HepG2 (cell line): ENCODE measurements around the gene RNF114. TPM values are rescaled to one million over a fixed set of nuclear protein-coding genes. Genes with fewer than 3 reads are reported as not detected.

ENCODE experiments used
- BHLHE40 ChIP-seq: IDR thresholded peaks from 2 replicates; pipeline ENCODE4 v1.6.1; 2011; ENCODE audit warnings: low read length, improper control_type of control experiment
- CAMTA2 ChIP-seq: sonication (generic); formaldehyde crosslinking; IDR thresholded peaks from 2 replicates; pipeline ENCODE4 v1.4.0; 2020; ENCODE audit warnings: mild to moderate bottlenecking, missing genetic modification reagents, borderline replicate concordance
- FOXM1 ChIP-seq: sonication (generic); formaldehyde crosslinking; IDR thresholded peaks from 2 replicates; pipeline ENCODE4 v1.5.0; 2020; ENCODE audit warnings: missing genetic modification reagents
- IKZF1 ChIP-seq: fragments of 450-650 bp; IDR thresholded peaks from 2 replicates; pipeline ENCODE4 v1.7.1; 2016
- LBX2 ChIP-seq: sonication (generic); formaldehyde crosslinking; IDR thresholded peaks from 2 replicates; pipeline ENCODE4 v1.5.0; 2020; ENCODE audit warnings: missing genetic modification reagents, mild to moderate bottlenecking, borderline replicate concordance
- MED1 ChIP-seq: sonication (generic); formaldehyde crosslinking; IDR thresholded peaks from 2 replicates; pipeline ENCODE4 v1.4.0; 2020; ENCODE audit warnings: missing genetic modification reagents
- PITX1 ChIP-seq: sonication (generic); formaldehyde crosslinking; IDR thresholded peaks from 2 replicates; pipeline ENCODE4 v1.5.1; 2020; ENCODE audit warnings: mild to moderate bottlenecking, missing genetic modification reagents
- PLRG1 ChIP-seq: fragments of 450-650 bp; conservative IDR thresholded peaks from 2 replicates; pipeline ENCODE4 v1.6.1; 2016
- SMARCC2 ChIP-seq: fragments of 450-650 bp; IDR thresholded peaks from 2 replicates; pipeline ENCODE4 v1.6.1; 2017; ENCODE audit warnings: antibody characterized with exemption, mild to moderate bottlenecking
- TARDBP ChIP-seq: sonication (generic); formaldehyde crosslinking; IDR thresholded peaks from 2 replicates; pipeline ENCODE4 v1.8.0; 2022; ENCODE audit warnings: mild to moderate bottlenecking, missing genetic modification reagents
- TOPORS ChIP-seq: sonication (generic); formaldehyde crosslinking; IDR thresholded peaks from 2 replicates; pipeline ENCODE4 v1.8.0; 2023; ENCODE audit warnings: mild to moderate bottlenecking, missing genetic modification reagents
- ZFX ChIP-seq: sonication (generic); formaldehyde crosslinking; IDR thresholded peaks from 2 replicates; pipeline ENCODE4 v1.4.0; 2020; ENCODE audit warnings: mild to moderate bottlenecking, low read depth, missing genetic modification reagents, moderate library complexity
- ZNF331 ChIP-seq: sonication (generic); formaldehyde crosslinking; IDR thresholded peaks from 2 replicates; pipeline ENCODE4 v1.4.0; 2020; ENCODE audit warnings: missing genetic modification reagents
- ZNF598 ChIP-seq: sonication (generic); formaldehyde crosslinking; IDR thresholded peaks from 2 replicates; pipeline ENCODE4 v1.5.1; 2020; ENCODE audit warnings: mild to moderate bottlenecking, missing genetic modification reagents, borderline replicate concordance
- ZZZ3 ChIP-seq: sonication (generic); formaldehyde crosslinking; IDR thresholded peaks from 2 replicates; pipeline ENCODE4 v1.4.0; 2020; ENCODE audit warnings: missing genetic modification reagents, mild to moderate bottlenecking, borderline replicate concordance
- polyA plus RNA-seq, 8 experiments: library from polyadenylated mRNA; depleted of rRNA in 3 of 8; stranded (reverse) in 7 of 8; unstranded in 1 of 8; fragments of >200 nt; fragmentation: Illumina TruSeq in 4 of 8; extraction: Trizol in 4 of 8; gene quantifications; 2 replicates each; pipeline versions ENCODE4 v1.2.1 to v1.2.3, GENCODE V29; 2011 to 2016; ENCODE audit warnings: low read depth in 4 of 8, missing spikeins in 1 of 8, mixed read lengths in 1 of 8; ENCODE audit not compliant: insufficient read depth in 1 of 8
- total RNA-seq, 5 experiments: library from RNA; depleted of rRNA; stranded (reverse); fragments of >200 nt; fragmentation: Illumina TruSeq; extraction: Trizol; gene quantifications; 2 replicates each; pipeline ENCODE4 v1.2.3, GENCODE V29; 2016; ENCODE audit warnings: low read depth in 1 of 5
- TF ChIP-seq, protein P1 (sequence below): IDR thresholded peaks from 2 replicates; pipeline ENCODE4 v1.6.1; 2012; ENCODE audit warnings: low read length, improper control_type of control experiment
- TF ChIP-seq, protein P2 (sequence below): sonication (generic); formaldehyde crosslinking; IDR thresholded peaks from 2 replicates; pipeline ENCODE4 v1.4.0; 2020; ENCODE audit warnings: missing genetic modification reagents
- TF ChIP-seq, protein P3 (sequence below): sonication (generic); formaldehyde crosslinking; conservative IDR thresholded peaks from 2 replicates; pipeline ENCODE4 v1.4.0; 2020; ENCODE audit warnings: mild to moderate bottlenecking, missing genetic modification reagents, moderate library complexity

Gene RNF114
- total and polyA plus RNA-seq, 2 of the 13 experiments (the other 11 are each of a cell fraction or from before 2014, with no cell fraction given), result 119 to 126 TPM

GRCh38 chr20:49938173-49939163, 2.3 kb downstream of the RNF114 start (continued):
- TF ChIP-seq SMARCC2 (no peak), TARDBP (CRISPR knock-in tag) (no peak), ZNF331 (CRISPR knock-in tag) (no peak), TOPORS (CRISPR knock-in tag) (no peak), CAMTA2 (CRISPR knock-in tag) (no peak), ZFX (CRISPR knock-in tag) (0 out of 2 replicates have a peak, but pooled peaks have one; percentile 28), IKZF1 (no peak), PLRG1 (no peak), PITX1 (CRISPR knock-in tag) (0 out of 2 replicates have a peak, but pooled peaks have one; percentile 20), LBX2 (CRISPR knock-in tag) (no peak), ZNF598 (CRISPR knock-in tag) (peak; percentile 43; the same call in 1 of the 2 replicates), ZZZ3 (CRISPR knock-in tag) (no peak), BHLHE40 (no peak), MED1 (0 out of 2 replicates have a peak, but pooled peaks have one; percentile 26), FOXM1 (CRISPR knock-in tag) (no peak)
- TF ChIP-seq, protein P1, sequence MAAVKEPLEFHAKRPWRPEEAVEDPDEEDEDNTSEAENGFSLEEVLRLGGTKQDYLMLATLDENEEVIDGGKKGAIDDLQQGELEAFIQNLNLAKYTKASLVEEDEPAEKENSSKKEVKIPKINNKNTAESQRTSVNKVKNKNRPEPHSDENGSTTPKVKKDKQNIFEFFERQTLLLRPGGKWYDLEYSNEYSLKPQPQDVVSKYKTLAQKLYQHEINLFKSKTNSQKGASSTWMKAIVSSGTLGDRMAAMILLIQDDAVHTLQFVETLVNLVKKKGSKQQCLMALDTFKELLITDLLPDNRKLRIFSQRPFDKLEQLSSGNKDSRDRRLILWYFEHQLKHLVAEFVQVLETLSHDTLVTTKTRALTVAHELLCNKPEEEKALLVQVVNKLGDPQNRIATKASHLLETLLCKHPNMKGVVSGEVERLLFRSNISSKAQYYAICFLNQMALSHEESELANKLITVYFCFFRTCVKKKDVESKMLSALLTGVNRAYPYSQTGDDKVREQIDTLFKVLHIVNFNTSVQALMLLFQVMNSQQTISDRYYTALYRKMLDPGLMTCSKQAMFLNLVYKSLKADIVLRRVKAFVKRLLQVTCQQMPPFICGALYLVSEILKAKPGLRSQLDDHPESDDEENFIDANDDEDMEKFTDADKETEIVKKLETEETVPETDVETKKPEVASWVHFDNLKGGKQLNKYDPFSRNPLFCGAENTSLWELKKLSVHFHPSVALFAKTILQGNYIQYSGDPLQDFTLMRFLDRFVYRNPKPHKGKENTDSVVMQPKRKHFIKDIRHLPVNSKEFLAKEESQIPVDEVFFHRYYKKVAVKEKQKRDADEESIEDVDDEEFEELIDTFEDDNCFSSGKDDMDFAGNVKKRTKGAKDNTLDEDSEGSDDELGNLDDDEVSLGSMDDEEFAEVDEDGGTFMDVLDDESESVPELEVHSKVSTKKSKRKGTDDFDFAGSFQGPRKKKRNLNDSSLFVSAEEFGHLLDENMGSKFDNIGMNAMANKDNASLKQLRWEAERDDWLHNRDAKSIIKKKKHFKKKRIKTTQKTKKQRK, result no peak
- TF ChIP-seq, protein P2, sequence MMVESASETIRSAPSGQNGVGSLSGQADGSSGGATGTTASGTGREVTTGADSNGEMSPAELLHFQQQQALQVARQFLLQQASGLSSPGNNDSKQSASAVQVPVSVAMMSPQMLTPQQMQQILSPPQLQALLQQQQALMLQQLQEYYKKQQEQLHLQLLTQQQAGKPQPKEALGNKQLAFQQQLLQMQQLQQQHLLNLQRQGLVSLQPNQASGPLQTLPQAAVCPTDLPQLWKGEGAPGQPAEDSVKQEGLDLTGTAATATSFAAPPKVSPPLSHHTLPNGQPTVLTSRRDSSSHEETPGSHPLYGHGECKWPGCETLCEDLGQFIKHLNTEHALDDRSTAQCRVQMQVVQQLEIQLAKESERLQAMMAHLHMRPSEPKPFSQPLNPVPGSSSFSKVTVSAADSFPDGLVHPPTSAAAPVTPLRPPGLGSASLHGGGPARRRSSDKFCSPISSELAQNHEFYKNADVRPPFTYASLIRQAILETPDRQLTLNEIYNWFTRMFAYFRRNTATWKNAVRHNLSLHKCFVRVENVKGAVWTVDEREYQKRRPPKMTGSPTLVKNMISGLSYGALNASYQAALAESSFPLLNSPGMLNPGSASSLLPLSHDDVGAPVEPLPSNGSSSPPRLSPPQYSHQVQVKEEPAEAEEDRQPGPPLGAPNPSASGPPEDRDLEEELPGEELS (CRISPR knock-in tag), result no peak
- TF ChIP-seq, protein P3, sequence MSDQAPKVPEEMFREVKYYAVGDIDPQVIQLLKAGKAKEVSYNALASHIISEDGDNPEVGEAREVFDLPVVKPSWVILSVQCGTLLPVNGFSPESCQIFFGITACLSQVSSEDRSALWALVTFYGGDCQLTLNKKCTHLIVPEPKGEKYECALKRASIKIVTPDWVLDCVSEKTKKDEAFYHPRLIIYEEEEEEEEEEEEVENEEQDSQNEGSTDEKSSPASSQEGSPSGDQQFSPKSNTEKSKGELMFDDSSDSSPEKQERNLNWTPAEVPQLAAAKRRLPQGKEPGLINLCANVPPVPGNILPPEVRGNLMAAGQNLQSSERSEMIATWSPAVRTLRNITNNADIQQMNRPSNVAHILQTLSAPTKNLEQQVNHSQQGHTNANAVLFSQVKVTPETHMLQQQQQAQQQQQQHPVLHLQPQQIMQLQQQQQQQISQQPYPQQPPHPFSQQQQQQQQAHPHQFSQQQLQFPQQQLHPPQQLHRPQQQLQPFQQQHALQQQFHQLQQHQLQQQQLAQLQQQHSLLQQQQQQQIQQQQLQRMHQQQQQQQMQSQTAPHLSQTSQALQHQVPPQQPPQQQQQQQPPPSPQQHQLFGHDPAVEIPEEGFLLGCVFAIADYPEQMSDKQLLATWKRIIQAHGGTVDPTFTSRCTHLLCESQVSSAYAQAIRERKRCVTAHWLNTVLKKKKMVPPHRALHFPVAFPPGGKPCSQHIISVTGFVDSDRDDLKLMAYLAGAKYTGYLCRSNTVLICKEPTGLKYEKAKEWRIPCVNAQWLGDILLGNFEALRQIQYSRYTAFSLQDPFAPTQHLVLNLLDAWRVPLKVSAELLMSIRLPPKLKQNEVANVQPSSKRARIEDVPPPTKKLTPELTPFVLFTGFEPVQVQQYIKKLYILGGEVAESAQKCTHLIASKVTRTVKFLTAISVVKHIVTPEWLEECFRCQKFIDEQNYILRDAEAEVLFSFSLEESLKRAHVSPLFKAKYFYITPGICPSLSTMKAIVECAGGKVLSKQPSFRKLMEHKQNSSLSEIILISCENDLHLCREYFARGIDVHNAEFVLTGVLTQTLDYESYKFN (CRISPR knock-in tag), result 0 out of 2 replicates have a peak, but pooled peaks have one; percentile 1
